ENCODE data around the gene ZNF780B.

DNA sequence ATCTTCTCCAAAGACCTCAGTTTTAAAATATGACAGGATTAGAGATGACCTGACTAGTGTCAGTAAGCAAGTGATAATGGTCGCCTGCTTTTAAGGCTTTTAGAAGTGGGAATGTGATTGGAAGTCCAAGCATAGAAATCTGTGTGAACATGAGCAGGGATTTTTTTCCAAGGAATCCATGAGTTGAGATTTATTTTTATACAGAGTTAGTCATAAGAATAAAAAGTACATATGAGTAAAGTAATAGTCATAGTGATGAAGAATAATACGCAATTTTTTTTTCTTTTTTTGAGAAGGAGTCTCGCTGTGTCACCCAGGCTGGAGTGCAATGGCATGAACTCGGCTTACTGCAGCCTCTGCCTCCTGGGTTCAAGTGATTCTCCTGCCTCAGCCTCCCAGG lies 57.5 kb downstream of the ZNF780B start:
- TF ChIP-seq, protein P1, sequence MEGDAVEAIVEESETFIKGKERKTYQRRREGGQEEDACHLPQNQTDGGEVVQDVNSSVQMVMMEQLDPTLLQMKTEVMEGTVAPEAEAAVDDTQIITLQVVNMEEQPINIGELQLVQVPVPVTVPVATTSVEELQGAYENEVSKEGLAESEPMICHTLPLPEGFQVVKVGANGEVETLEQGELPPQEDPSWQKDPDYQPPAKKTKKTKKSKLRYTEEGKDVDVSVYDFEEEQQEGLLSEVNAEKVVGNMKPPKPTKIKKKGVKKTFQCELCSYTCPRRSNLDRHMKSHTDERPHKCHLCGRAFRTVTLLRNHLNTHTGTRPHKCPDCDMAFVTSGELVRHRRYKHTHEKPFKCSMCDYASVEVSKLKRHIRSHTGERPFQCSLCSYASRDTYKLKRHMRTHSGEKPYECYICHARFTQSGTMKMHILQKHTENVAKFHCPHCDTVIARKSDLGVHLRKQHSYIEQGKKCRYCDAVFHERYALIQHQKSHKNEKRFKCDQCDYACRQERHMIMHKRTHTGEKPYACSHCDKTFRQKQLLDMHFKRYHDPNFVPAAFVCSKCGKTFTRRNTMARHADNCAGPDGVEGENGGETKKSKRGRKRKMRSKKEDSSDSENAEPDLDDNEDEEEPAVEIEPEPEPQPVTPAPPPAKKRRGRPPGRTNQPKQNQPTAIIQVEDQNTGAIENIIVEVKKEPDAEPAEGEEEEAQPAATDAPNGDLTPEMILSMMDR (IDR thresholded peaks at IDR 0.05), result no peak
- TF ChIP-seq POLR2A (IDR thresholded peaks at IDR 0.05), result no peak
